Natural killer cell (primary cell): Measurements from ENCODE around the gene SPAG16. TPM values are rescaled to one million over a fixed set of nuclear protein-coding genes. Genes with fewer than 3 reads are reported as not detected.
"Not testable (repeated sequence)": the region's sequence is repeated elsewhere in the genome, so short reads cannot be mapped to it uniquely, and the experiment has no call there.

Experiments used
- ATAC-seq, 3 donors: fragments of 150-1000 bp in 2 of 3; fragments of 200-7000 bp in 1 of 3; cut with Tn5 transposase; 1 replicate in 1 of 3; 2 replicates in 2 of 3; pipeline ENCODE4 v1.10.0; 2021; ENCODE audit warnings: mild to moderate bottlenecking in 2 of 3, moderate library complexity in 2 of 3
- DNase-seq, 2 donors: peaks; one replicate each; pipeline versions ENCODE4 v3.0.0 to v3.0.0-alpha.2; 2013 to 2021; ENCODE audit warnings: mixed read lengths in 1 of 2
- H3K27ac ChIP-seq: one replicate; pipeline ENCODE4 v1.5.1; 2013; ENCODE audit warnings: mild to moderate bottlenecking, low read length
- H3K27me3 ChIP-seq: one replicate; pipeline ENCODE4 v1.6.1; 2013; ENCODE audit warnings: low read length; ENCODE audit not compliant: control insufficient read depth, insufficient read depth
- H3K36me3 ChIP-seq: one replicate; pipeline ENCODE4 v1.6.1; 2013; ENCODE audit warnings: low read length; ENCODE audit not compliant: control insufficient read depth, insufficient read depth
- H3K4me1 ChIP-seq: one replicate; pipeline ENCODE4 v1.6.1; 2013; ENCODE audit warnings: low read length; ENCODE audit not compliant: control insufficient read depth, insufficient read depth
- H3K4me3 ChIP-seq: one replicate; pipeline ENCODE4 v1.5.1; 2013; ENCODE audit warnings: low read length
- H3K9me3 ChIP-seq: one replicate; pipeline ENCODE4 v1.6.1; 2013; ENCODE audit warnings: low read length; ENCODE audit not compliant: control insufficient read depth, insufficient read depth
- H3K27ac Mint-ChIP-seq, 2 donors: one replicate each; pipeline ENCODE4 v1.8.0; 2022; ENCODE audit warnings: mild to moderate bottlenecking in 2 of 2, mixed read lengths in 2 of 2, moderate library complexity in 1 of 2
- H3K27me3 Mint-ChIP-seq, 2 donors: one replicate each; pipeline ENCODE4 v1.8.0; 2022; ENCODE audit warnings: low read depth in 2 of 2, mixed read lengths in 2 of 2
- H3K36me3 Mint-ChIP-seq: one replicate; pipeline ENCODE4 v1.8.0; 2022; ENCODE audit warnings: mixed read lengths
- H3K4me1 Mint-ChIP-seq, 2 donors: one replicate each; pipeline ENCODE4 v1.8.0; 2022; ENCODE audit warnings: mixed read lengths in 2 of 2
- H3K4me3 Mint-ChIP-seq: one replicate; pipeline ENCODE4 v1.8.0; 2022; ENCODE audit warnings: mild to moderate bottlenecking, moderate library complexity, mixed read lengths
- H3K9me3 Mint-ChIP-seq, 2 donors: one replicate each; pipeline ENCODE4 v1.8.0; 2022; ENCODE audit warnings: mixed read lengths in 2 of 2
- CTCF ChIP-seq: fragments of 200-600 bp; IDR thresholded peaks from one replicate; pipeline ENCODE4 v1.8.0; 2022; ENCODE audit warnings: antibody characterized with exemption
- WGBS: methylation state at CpG from one replicate; pipeline ENCODE4 v1.1.7; 2013; ENCODE audit warnings: missing lambda C conversion rate; ENCODE audit not compliant: insufficient coverage; 5-methylcytosine and 5-hydroxymethylcytosine counted together
- intact Hi-C: fragments of 100-400 bp; cut with micrococcal nuclease; formaldehyde crosslinking; loops from one replicate; pipeline ENCODE4 v1.14.2; 2022
- total RNA-seq, 4 donors: library from RNA; stranded (reverse); fragments of 120-200 nt in 1 of 4; gene quantifications; one replicate each; pipeline versions ENCODE4 v1.2.3 to v1.2.4, GENCODE V29; 2013 to 2022

SPAG16 gene
- total RNA-seq, 3 donors from 2014 or later (not counting 1 experiment from before 2014, with no cell fraction given) = 3.5 to 5.8 (median 4.0) TPM

- Mint-ChIP-seq H3K9me3 (peaks cover 6 to 15% of the 10 kb centered on the region in 2 donors), H3K27ac (no peak overlapping the region), H3K4me1 (no peaks in the 10 kb centered on the region), H3K27me3 (no peaks in the 10 kb centered on the region), H3K4me3 (no peak overlapping the region), H3K36me3 (peaks cover 2% of the 10 kb centered on the region)
- WGBS = 78% methylated on average over 2 of the region's 2 CpGs
- no peaks in the 10 kb centered on the region for H3K27me3 ChIP-seq
- no peaks in the 10 kb centered on the region for H3K36me3 ChIP-seq
- intact Hi-C loops = no loop called here
- ATAC-seq (no peak), DNase-seq (no peak)
- no peak overlapping the region for H3K4me3 ChIP-seq
- H3K4me1 ChIP-seq = no peaks in the 10 kb centered on the region
- no peaks in the 10 kb centered on the region for H3K9me3 ChIP-seq
- no peak for TF ChIP-seq CTCF
- H3K27ac ChIP-seq = no peak overlapping the region
Measured at GRCh38 chr2:214050731-214051130, 766.5 kb downstream of the SPAG16 start.

- no CpG with 5 or more reads among the region's 1 CpG for WGBS
- Histone ChIP-seq H3K4me3 (no peak overlapping the region), H3K4me1 (no peaks in the 10 kb centered on the region), H3K27ac (no peak overlapping the region), H3K27me3 (no peaks in the 10 kb centered on the region), H3K9me3 (no peaks in the 10 kb centered on the region), H3K36me3 (no peaks in the 10 kb centered on the region)
- intact Hi-C loops = no loop called here
- DNase-seq = no peak
- Mint-ChIP-seq H3K36me3 (no peaks in the 10 kb centered on the region), H3K4me1 (no peaks in the 10 kb centered on the region), H3K4me3 (no peak overlapping the region), H3K27me3 (no peaks in the 10 kb centered on the region), H3K9me3 (peaks cover 2 to 10% of the 10 kb centered on the region in 2 donors), H3K27ac (no peak overlapping the region)
- no peak for TF ChIP-seq CTCF
- ATAC-seq = no peak
Measured at GRCh38 chr2:214051585-214051984, 767.3 kb downstream of the SPAG16 start.

- intact Hi-C loops = no loop called here
- Mint-ChIP-seq H3K4me3 (no peak overlapping the region), H3K36me3 (no peaks in the 10 kb centered on the region), H3K27ac (no peak overlapping the region), H3K9me3 (peaks cover 2 to 10% of the 10 kb centered on the region in 2 donors), H3K4me1 (no peaks in the 10 kb centered on the region), H3K27me3 (no peaks in the 10 kb centered on the region)
- Histone ChIP-seq H3K36me3 (no peaks in the 10 kb centered on the region), H3K4me3 (no peak overlapping the region), H3K27ac (no peak overlapping the region), H3K4me1 (no peaks in the 10 kb centered on the region), H3K27me3 (no peaks in the 10 kb centered on the region), H3K9me3 (no peaks in the 10 kb centered on the region)
- ATAC-seq = no peak
- TF ChIP-seq CTCF = no peak
- no peak for DNase-seq
- 84% methylated on average over 4 of the region's 5 CpGs for WGBS
Measured at GRCh38 chr2:214052235-214052634, 768.0 kb downstream of the SPAG16 start.

- H3K9me3 ChIP-seq = no peaks in the 10 kb centered on the region
- H3K27ac ChIP-seq = no peak overlapping the region
- no peak for TF ChIP-seq CTCF
- no peak for DNase-seq
- no peaks in the 10 kb centered on the region for H3K27me3 ChIP-seq
- intact Hi-C loops = no loop called here
- 83% methylated on average over 2 of the region's 2 CpGs for WGBS
- Mint-ChIP-seq H3K27me3 (no peaks in the 10 kb centered on the region), H3K9me3 (peaks cover 7 to 9% of the 10 kb centered on the region in 2 donors), H3K4me1 (no peaks in the 10 kb centered on the region), H3K4me3 (no peak overlapping the region), H3K27ac (no peak overlapping the region), H3K36me3 (no peaks in the 10 kb centered on the region)
- no peak overlapping the region for H3K4me3 ChIP-seq
- no peak for ATAC-seq
- H3K36me3 ChIP-seq = no peaks in the 10 kb centered on the region
- no peaks in the 10 kb centered on the region for H3K4me1 ChIP-seq
Measured at GRCh38 chr2:214057986-214058385, 773.7 kb downstream of the SPAG16 start.

GRCh38 chr2:214062279-214062678 lies 778.0 kb downstream of the SPAG16 start:
- intact Hi-C loops, H3K4me3 Mint-ChIP-seq, DNase-seq, H3K4me1 Mint-ChIP-seq, H3K36me3 ChIP-seq, H3K27me3 Mint-ChIP-seq, H3K27ac Mint-ChIP-seq, H3K4me1 ChIP-seq, H3K27me3 ChIP-seq, H3K36me3 Mint-ChIP-seq, ATAC-seq, H3K9me3 ChIP-seq, H3K4me3 ChIP-seq, H3K27ac ChIP-seq: not testable (repeated sequence)
- WGBS = 83% methylated on average over 3 of the region's 5 CpGs
- H3K9me3 Mint-ChIP-seq = peaks cover 19% of the 10 kb centered on the region in 2 donors
